GM23338 (cell line): ENCODE measurements around the gene CTNNA3. TPM values are rescaled to one million over a fixed set of nuclear protein-coding genes. Genes with fewer than 3 reads are reported as not detected.

Experiments used
- ATAC-seq: fragments of 200-7000 bp; cut with Tn5 transposase; 3 replicates; pipeline ENCODE4 v1.9.1; 2020
- DNase-seq: peaks from one replicate; pipeline ENCODE4 v3.0.0-alpha.2; 2015; ENCODE audit warnings: low spot score
- H2AFZ ChIP-seq: fragments of 200-600 bp; sonication (generic); 2 replicates; pipeline ENCODE4 v1.8.0; 2016; ENCODE audit warnings: antibody characterized with exemption, mild to moderate bottlenecking, moderate library complexity
- H3F3A ChIP-seq: fragments of 200-600 bp; sonication (generic); replicated peaks from 2 replicates; pipeline ENCODE4 v1.8.0; 2017; ENCODE audit warnings: antibody characterized with exemption, mixed run types, low read depth
- H3K27ac ChIP-seq: fragments of 200-600 bp; sonication (generic); 2 replicates; pipeline ENCODE4 v1.6.1; 2016; ENCODE audit warnings: low read depth
- H3K27me3 ChIP-seq: fragments of 200-600 bp; sonication (generic); 2 replicates; pipeline ENCODE4 v1.8.0; 2016; ENCODE audit warnings: mild to moderate bottlenecking, mixed run types, moderate library complexity; ENCODE audit not compliant: insufficient read depth
- H3K36me3 ChIP-seq: fragments of 200-600 bp; sonication (generic); 2 replicates; pipeline ENCODE4 v1.8.0; 2016; ENCODE audit warnings: mild to moderate bottlenecking; ENCODE audit not compliant: insufficient read depth
- H3K4me1 ChIP-seq: fragments of 200-600 bp; sonication (generic); 2 replicates; pipeline ENCODE4 v1.8.0; 2016; ENCODE audit warnings: mild to moderate bottlenecking, moderate library complexity; ENCODE audit not compliant: insufficient read depth
- H3K4me2 ChIP-seq: fragments of 200-600 bp; sonication (generic); 2 replicates; pipeline ENCODE4 v1.7.1; 2017; ENCODE audit warnings: mixed run types
- H3K4me3 ChIP-seq: fragments of 200-600 bp; sonication (generic); 2 replicates; pipeline ENCODE4 v1.6.1; 2016; ENCODE audit warnings: mixed run types
- H3K79me2 ChIP-seq: fragments of 200-600 bp; sonication (generic); replicated peaks from 2 replicates; pipeline ENCODE4 v1.8.0; 2017; ENCODE audit warnings: mild to moderate bottlenecking; ENCODE audit not compliant: insufficient read depth
- H3K9me2 ChIP-seq: fragments of 200-600 bp; sonication (generic); 2 replicates; pipeline ENCODE4 v1.8.0; 2017; ENCODE audit not compliant: insufficient read depth
- H4K20me1 ChIP-seq: fragments of 200-600 bp; sonication (generic); replicated peaks from 2 replicates; pipeline ENCODE4 v1.8.0; 2017; ENCODE audit warnings: mild to moderate bottlenecking; ENCODE audit not compliant: insufficient read depth
- H3K27ac Mint-ChIP-seq: 2 replicates; pipeline ENCODE4 v1.8.0; 2020; ENCODE audit warnings: inconsistent platforms, mild to moderate bottlenecking, moderate library complexity, mixed read lengths
- H3K27me3 Mint-ChIP-seq: 3 replicates; pipeline ENCODE4 v1.8.0; 2022; ENCODE audit warnings: low read depth, mild to moderate bottlenecking, moderate library complexity, mixed read lengths, inconsistent platforms; ENCODE audit not compliant: insufficient read depth, poor library complexity
- H3K36me3 Mint-ChIP-seq: 3 replicates; pipeline ENCODE4 v1.8.0; 2021; ENCODE audit warnings: low read depth, mild to moderate bottlenecking, inconsistent platforms, moderate library complexity, mixed read lengths
- H3K4me1 Mint-ChIP-seq: 3 replicates; pipeline ENCODE4 v1.8.0; 2020; ENCODE audit warnings: mild to moderate bottlenecking, inconsistent platforms, mixed read lengths
- H3K4me3 Mint-ChIP-seq: 3 replicates; pipeline ENCODE4 v1.8.0; 2021; ENCODE audit warnings: moderate library complexity, mild to moderate bottlenecking, inconsistent platforms, mixed read lengths
- H3K9me3 Mint-ChIP-seq: 3 replicates; pipeline ENCODE4 v1.8.0; 2020; ENCODE audit warnings: moderate library complexity, mild to moderate bottlenecking, inconsistent platforms, mixed read lengths
- CREB1 ChIP-seq: fragments of 250-450 bp; sonication (Bioruptor Pico); IDR thresholded peaks from 2 replicates; pipeline ENCODE4 v1.5.0; 2020; ENCODE audit warnings: low read depth, mild to moderate bottlenecking, moderate library complexity
- EZH2 ChIP-seq: fragments of 200-600 bp; sonication (generic); IDR thresholded peaks from one replicate; pipeline ENCODE4 v1.8.0; 2017; ENCODE audit warnings: antibody characterized with exemption, mild to moderate bottlenecking, low read depth; ENCODE audit not compliant: unreplicated experiment
- EZH2phosphoT487 ChIP-seq: fragments of 200-600 bp; sonication (generic); IDR thresholded peaks from one replicate; pipeline ENCODE4 v1.8.1; 2018; ENCODE audit warnings: antibody characterized with exemption; ENCODE audit not compliant: unreplicated experiment
- NANOG ChIP-seq: IDR thresholded peaks from 2 replicates; pipeline ENCODE4 v1.6.1; 2016; ENCODE audit warnings: antibody characterized with exemption, borderline replicate concordance
- STAT1 ChIP-seq: IDR thresholded peaks from one replicate; pipeline ENCODE4 v1.6.1; 2016; ENCODE audit warnings: antibody characterized with exemption; ENCODE audit not compliant: unreplicated experiment
- ZNF114 ChIP-seq: fragments of 250-450 bp; sonication (Bioruptor Pico); IDR thresholded peaks from 2 replicates; pipeline ENCODE4 v1.5.0; 2020; ENCODE audit warnings: mild to moderate bottlenecking, moderate library complexity
- ZNF331 ChIP-seq: fragments of 250-450 bp; sonication (Bioruptor Pico); IDR thresholded peaks from 2 replicates; pipeline ENCODE4 v1.5.0; 2020; ENCODE audit warnings: low read depth, mild to moderate bottlenecking, moderate library complexity
- polyA plus RNA-seq: library from polyadenylated mRNA; unstranded; fragments of >200 nt; fragmentation: Nextera tagmentation; extraction: Ambion mirVana; gene quantifications from 2 replicates; pipeline ENCODE4 v1.2.1, GENCODE V29; 2016
- total RNA-seq: library from RNA; depleted of rRNA; stranded (reverse); fragments of >200 nt; shearing (Covaris generic); gene quantifications from 2 replicates; pipeline ENCODE4 v1.2.3, GENCODE V29; 2014
- TF ChIP-seq, protein P1 (sequence below): IDR thresholded peaks from 2 replicates; pipeline ENCODE4 v1.6.1; 2016; ENCODE audit warnings: antibody characterized with exemption
- TF ChIP-seq, protein P2 (sequence below): IDR thresholded peaks from one replicate; pipeline ENCODE4 v1.6.1; 2018; ENCODE audit warnings: antibody characterized with exemption; ENCODE audit not compliant: unreplicated experiment
- TF ChIP-seq, protein P3 (sequence below): fragments of 250-450 bp; sonication (Bioruptor Pico); IDR thresholded peaks from 2 replicates; pipeline ENCODE4 v1.5.0; 2020; ENCODE audit warnings: mild to moderate bottlenecking, moderate library complexity
- TF ChIP-seq, protein P4 (sequence below), 2 experiments: fragments of 200-600 bp in 1 of 2; sonication (generic) in 1 of 2; conservative IDR thresholded peaks; 2 replicates each; pipeline versions ENCODE4 v1.5.1 to v1.6.1; 2016 to 2017; ENCODE audit warnings: antibody characterized with exemption in 2 of 2, low read depth in 2 of 2, mild to moderate bottlenecking in 2 of 2, moderate library complexity in 1 of 2

CTNNA3 gene
- total and polyA plus RNA-seq, 2 experiments from 2014 or later: 0.71 to 3.3 TPM

DNA sequence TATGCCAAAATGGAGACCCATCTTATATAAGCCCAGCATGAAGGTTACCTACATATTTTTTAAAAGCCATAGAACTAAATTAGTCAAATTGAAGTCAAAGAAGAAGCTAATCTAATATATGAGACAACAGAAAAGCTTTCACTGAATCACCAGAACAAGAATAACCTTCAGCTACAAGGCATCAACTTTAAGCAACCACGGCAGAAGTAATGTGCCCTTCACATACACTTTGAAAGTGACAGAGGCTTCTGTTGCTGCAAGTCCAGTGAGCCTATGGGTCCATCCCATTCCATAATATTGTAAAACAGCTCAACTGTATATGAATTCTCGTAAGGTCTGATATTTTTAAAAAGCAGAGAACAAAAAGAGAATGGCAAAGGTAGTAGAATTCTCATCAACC is 36.5 kb downstream of the CTNNA3 start:
- Histone ChIP-seq H4K20me1 (no peaks in the 10 kb centered on the region), H3K79me2 (no peaks in the 10 kb centered on the region), H2AFZ (no peak overlapping the region), H3K4me1 (peaks cover 7% of the 10 kb centered on the region), H3F3A (no peaks in the 10 kb centered on the region), H3K4me3 (no peak overlapping the region), H3K36me3 (no peaks in the 10 kb centered on the region), H3K27ac (no peak overlapping the region), H3K4me2 (no peak overlapping the region), H3K9me2 (no peaks in the 10 kb centered on the region), H3K27me3 (no peaks in the 10 kb centered on the region)
- TF ChIP-seq CREB1 (CRISPR knock-in tag): no peak
- TF ChIP-seq, protein P1, sequence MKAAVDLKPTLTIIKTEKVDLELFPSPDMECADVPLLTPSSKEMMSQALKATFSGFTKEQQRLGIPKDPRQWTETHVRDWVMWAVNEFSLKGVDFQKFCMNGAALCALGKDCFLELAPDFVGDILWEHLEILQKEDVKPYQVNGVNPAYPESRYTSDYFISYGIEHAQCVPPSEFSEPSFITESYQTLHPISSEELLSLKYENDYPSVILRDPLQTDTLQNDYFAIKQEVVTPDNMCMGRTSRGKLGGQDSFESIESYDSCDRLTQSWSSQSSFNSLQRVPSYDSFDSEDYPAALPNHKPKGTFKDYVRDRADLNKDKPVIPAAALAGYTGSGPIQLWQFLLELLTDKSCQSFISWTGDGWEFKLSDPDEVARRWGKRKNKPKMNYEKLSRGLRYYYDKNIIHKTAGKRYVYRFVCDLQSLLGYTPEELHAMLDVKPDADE: no peak
- TF ChIP-seq NANOG: no peak
- TF ChIP-seq EZH2phosphoT487: no peak
- TF ChIP-seq, protein P2, sequence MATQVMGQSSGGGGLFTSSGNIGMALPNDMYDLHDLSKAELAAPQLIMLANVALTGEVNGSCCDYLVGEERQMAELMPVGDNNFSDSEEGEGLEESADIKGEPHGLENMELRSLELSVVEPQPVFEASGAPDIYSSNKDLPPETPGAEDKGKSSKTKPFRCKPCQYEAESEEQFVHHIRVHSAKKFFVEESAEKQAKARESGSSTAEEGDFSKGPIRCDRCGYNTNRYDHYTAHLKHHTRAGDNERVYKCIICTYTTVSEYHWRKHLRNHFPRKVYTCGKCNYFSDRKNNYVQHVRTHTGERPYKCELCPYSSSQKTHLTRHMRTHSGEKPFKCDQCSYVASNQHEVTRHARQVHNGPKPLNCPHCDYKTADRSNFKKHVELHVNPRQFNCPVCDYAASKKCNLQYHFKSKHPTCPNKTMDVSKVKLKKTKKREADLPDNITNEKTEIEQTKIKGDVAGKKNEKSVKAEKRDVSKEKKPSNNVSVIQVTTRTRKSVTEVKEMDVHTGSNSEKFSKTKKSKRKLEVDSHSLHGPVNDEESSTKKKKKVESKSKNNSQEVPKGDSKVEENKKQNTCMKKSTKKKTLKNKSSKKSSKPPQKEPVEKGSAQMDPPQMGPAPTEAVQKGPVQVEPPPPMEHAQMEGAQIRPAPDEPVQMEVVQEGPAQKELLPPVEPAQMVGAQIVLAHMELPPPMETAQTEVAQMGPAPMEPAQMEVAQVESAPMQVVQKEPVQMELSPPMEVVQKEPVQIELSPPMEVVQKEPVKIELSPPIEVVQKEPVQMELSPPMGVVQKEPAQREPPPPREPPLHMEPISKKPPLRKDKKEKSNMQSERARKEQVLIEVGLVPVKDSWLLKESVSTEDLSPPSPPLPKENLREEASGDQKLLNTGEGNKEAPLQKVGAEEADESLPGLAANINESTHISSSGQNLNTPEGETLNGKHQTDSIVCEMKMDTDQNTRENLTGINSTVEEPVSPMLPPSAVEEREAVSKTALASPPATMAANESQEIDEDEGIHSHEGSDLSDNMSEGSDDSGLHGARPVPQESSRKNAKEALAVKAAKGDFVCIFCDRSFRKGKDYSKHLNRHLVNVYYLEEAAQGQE: no peak
- no peak for TF ChIP-seq ZNF331 (CRISPR knock-in tag)
- no peak for TF ChIP-seq STAT1
- no peak for TF ChIP-seq ZNF114 (CRISPR knock-in tag)
- TF ChIP-seq EZH2: no peak
- TF ChIP-seq, protein P3, sequence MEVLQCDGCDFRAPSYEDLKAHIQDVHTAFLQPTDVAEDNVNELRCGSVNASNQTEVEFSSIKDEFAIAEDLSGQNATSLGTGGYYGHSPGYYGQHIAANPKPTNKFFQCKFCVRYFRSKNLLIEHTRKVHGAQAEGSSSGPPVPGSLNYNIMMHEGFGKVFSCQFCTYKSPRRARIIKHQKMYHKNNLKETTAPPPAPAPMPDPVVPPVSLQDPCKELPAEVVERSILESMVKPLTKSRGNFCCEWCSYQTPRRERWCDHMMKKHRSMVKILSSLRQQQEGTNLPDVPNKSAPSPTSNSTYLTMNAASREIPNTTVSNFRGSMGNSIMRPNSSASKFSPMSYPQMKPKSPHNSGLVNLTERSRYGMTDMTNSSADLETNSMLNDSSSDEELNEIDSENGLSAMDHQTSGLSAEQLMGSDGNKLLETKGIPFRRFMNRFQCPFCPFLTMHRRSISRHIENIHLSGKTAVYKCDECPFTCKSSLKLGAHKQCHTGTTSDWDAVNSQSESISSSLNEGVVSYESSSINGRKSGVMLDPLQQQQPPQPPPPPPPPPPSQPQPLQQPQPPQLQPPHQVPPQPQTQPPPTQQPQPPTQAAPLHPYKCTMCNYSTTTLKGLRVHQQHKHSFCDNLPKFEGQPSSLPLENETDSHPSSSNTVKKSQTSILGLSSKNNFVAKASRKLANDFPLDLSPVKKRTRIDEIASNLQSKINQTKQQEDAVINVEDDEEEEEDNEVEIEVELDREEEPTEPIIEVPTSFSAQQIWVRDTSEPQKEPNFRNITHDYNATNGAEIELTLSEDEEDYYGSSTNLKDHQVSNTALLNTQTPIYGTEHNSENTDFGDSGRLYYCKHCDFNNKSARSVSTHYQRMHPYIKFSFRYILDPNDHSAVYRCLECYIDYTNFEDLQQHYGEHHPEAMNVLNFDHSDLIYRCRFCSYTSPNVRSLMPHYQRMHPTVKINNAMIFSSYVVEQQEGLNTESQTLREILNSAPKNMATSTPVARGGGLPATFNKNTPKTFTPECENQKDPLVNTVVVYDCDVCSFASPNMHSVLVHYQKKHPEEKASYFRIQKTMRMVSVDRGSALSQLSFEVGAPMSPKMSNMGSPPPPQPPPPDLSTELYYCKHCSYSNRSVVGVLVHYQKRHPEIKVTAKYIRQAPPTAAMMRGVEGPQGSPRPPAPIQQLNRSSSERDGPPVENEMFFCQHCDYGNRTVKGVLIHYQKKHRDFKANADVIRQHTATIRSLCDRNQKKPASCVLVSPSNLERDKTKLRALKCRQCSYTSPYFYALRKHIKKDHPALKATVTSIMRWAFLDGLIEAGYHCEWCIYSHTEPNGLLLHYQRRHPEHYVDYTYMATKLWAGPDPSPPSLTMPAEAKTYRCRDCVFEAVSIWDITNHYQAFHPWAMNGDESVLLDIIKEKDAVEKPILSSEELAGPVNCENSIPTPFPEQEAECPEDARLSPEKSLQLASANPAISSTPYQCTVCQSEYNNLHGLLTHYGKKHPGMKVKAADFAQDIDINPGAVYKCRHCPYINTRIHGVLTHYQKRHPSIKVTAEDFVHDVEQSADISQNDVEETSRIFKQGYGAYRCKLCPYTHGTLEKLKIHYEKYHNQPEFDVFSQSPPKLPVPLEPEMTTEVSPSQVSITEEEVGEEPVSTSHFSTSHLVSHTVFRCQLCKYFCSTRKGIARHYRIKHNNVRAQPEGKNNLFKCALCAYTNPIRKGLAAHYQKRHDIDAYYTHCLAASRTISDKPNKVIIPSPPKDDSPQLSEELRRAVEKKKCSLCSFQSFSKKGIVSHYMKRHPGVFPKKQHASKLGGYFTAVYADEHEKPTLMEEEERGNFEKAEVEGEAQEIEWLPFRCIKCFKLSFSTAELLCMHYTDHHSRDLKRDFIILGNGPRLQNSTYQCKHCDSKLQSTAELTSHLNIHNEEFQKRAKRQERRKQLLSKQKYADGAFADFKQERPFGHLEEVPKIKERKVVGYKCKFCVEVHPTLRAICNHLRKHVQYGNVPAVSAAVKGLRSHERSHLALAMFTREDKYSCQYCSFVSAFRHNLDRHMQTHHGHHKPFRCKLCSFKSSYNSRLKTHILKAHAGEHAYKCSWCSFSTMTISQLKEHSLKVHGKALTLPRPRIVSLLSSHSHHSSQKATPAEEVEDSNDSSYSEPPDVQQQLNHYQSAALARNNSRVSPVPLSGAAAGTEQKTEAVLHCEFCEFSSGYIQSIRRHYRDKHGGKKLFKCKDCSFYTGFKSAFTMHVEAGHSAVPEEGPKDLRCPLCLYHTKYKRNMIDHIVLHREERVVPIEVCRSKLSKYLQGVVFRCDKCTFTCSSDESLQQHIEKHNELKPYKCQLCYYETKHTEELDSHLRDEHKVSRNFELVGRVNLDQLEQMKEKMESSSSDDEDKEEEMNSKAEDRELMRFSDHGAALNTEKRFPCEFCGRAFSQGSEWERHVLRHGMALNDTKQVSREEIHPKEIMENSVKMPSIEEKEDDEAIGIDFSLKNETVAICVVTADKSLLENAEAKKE (CRISPR knock-in tag): no peak
- TF ChIP-seq, protein P4, sequence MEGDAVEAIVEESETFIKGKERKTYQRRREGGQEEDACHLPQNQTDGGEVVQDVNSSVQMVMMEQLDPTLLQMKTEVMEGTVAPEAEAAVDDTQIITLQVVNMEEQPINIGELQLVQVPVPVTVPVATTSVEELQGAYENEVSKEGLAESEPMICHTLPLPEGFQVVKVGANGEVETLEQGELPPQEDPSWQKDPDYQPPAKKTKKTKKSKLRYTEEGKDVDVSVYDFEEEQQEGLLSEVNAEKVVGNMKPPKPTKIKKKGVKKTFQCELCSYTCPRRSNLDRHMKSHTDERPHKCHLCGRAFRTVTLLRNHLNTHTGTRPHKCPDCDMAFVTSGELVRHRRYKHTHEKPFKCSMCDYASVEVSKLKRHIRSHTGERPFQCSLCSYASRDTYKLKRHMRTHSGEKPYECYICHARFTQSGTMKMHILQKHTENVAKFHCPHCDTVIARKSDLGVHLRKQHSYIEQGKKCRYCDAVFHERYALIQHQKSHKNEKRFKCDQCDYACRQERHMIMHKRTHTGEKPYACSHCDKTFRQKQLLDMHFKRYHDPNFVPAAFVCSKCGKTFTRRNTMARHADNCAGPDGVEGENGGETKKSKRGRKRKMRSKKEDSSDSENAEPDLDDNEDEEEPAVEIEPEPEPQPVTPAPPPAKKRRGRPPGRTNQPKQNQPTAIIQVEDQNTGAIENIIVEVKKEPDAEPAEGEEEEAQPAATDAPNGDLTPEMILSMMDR (conservative IDR thresholded peaks at IDR 0.05; ENCODE audit: low read depth in 2 of 2): no peak
- DNase-seq (no peak), ATAC-seq (no peak)
- H3K4me1 Mint-ChIP-seq: peaks cover 7% of the 10 kb centered on the region
- H3K9me3 Mint-ChIP-seq: no peaks in the 10 kb centered on the region
- no peak overlapping the region for H3K27ac Mint-ChIP-seq
- peaks cover 3% of the 10 kb centered on the region for H3K27me3 Mint-ChIP-seq
- no peak overlapping the region for H3K4me3 Mint-ChIP-seq
- no peaks in the 10 kb centered on the region for H3K36me3 Mint-ChIP-seq
